PC-3 (cell line): ENCODE measurements around the gene TAF11. TPM values are rescaled to one million over a fixed set of nuclear protein-coding genes. Genes with fewer than 3 reads are reported as not detected.

Experiments used
- ATAC-seq: fragments of 200-7000 bp; cut with Tn5 transposase; 2 replicates; pipeline ENCODE4 v1.9.1; 2020; ENCODE audit warnings: mild to moderate bottlenecking, moderate library complexity
- BruUV-seq: library from RNA; stranded (reverse); fragments of 400-500 nt; replicated peaks from 2 replicates; lab custom pipeline; 2021; lab: Mats Ljungman, UMichigan
- CTCF ChIA-PET: fragments of 300-600 bp; sonication (Branson Sonifier 250); formaldehyde crosslinking; loops from one replicate; lab custom pipeline; 2022; ENCODE audit warnings: antibody characterized with exemption; lab: Charles Lee
- POLR2A ChIA-PET: fragments of 300-600 bp; sonication (Branson Sonifier 250); formaldehyde crosslinking; loops from one replicate; lab custom pipeline; 2022; ENCODE audit warnings: antibody characterized with exemption; ENCODE audit not compliant: unreplicated experiment; lab: Charles Lee
- DNase-seq: peaks from one replicate; pipeline ENCODE4 v3.0.0-alpha.2; 2015
- H2AFZ ChIP-seq: fragments of 300-600 bp; sonication (generic); 2 replicates; pipeline ENCODE4 v1.6.0; 2016; ENCODE audit warnings: antibody characterized with exemption, low read length
- H3F3A ChIP-seq: fragments of 300-600 bp; sonication (generic); one replicate; pipeline ENCODE4 v1.6.0; 2017; ENCODE audit warnings: antibody characterized with exemption, low read length, control low read depth, mild to moderate bottlenecking; ENCODE audit not compliant: unreplicated experiment
- H3K27ac ChIP-seq: fragments of 300-600 bp; sonication (generic); 2 replicates; pipeline ENCODE4 v1.5.1; 2016; ENCODE audit warnings: mild to moderate bottlenecking, low read length
- H3K27me3 ChIP-seq: fragments of 300-600 bp; sonication (generic); 2 replicates; pipeline ENCODE4 v1.6.1; 2016; ENCODE audit warnings: low read length, mixed read lengths
- H3K36me3 ChIP-seq: fragments of 300-600 bp; sonication (generic); 2 replicates; pipeline ENCODE4 v1.6.1; 2016; ENCODE audit warnings: low read depth, mixed run types, low read length, mixed read lengths
- H3K4me1 ChIP-seq: fragments of 300-600 bp; sonication (generic); 2 replicates; pipeline ENCODE4 v1.5.1; 2016; ENCODE audit warnings: low read length; ENCODE audit not compliant: insufficient read depth
- H3K4me2 ChIP-seq: fragments of 300-600 bp; sonication (generic); 2 replicates; pipeline ENCODE4 v1.6.0; 2016; ENCODE audit warnings: low read length
- H3K4me3 ChIP-seq: fragments of 300-600 bp; sonication (generic); 2 replicates; pipeline ENCODE4 v1.5.1; 2016; ENCODE audit warnings: mild to moderate bottlenecking, low read length, mixed read lengths
- H3K79me2 ChIP-seq: fragments of 300-600 bp; sonication (generic); 2 replicates; pipeline ENCODE4 v1.6.1; 2017; ENCODE audit warnings: low read length, mixed read lengths
- H3K9ac ChIP-seq: fragments of 300-600 bp; sonication (generic); 2 replicates; pipeline ENCODE4 v1.6.0; 2016; ENCODE audit warnings: mild to moderate bottlenecking, low read length
- H3K9me2 ChIP-seq: fragments of 300-600 bp; sonication (generic); replicated peaks from 2 replicates; pipeline ENCODE4 v1.6.1; 2016; ENCODE audit warnings: mixed run types, low read length, mixed read lengths
- H3K9me3 ChIP-seq: fragments of 300-600 bp; sonication (generic); 2 replicates; pipeline ENCODE4 v1.6.1; 2016; ENCODE audit warnings: low read length, mixed read lengths
- H4K20me1 ChIP-seq: fragments of 300-600 bp; sonication (generic); 2 replicates; pipeline ENCODE4 v1.6.1; 2016; ENCODE audit warnings: low read length, mixed read lengths
- CTCF ChIP-seq: fragments of 300-600 bp; sonication (generic); conservative IDR thresholded peaks from 2 replicates; pipeline ENCODE4 v1.5.1; 2017; ENCODE audit warnings: antibody characterized with exemption, low read depth, mild to moderate bottlenecking, low read length
- EZH2 ChIP-seq: fragments of 300-600 bp; sonication (generic); IDR thresholded peaks from one replicate; pipeline ENCODE4 v1.6.1; 2017; ENCODE audit warnings: antibody characterized with exemption, mild to moderate bottlenecking, low read length; ENCODE audit not compliant: unreplicated experiment
- EZH2phosphoT487 ChIP-seq: fragments of 300-600 bp; sonication (generic); IDR thresholded peaks from 2 replicates; pipeline ENCODE4 v1.6.1; 2018; ENCODE audit warnings: mild to moderate bottlenecking, antibody characterized with exemption, low read length, borderline replicate concordance
- intact Hi-C: fragments of 100-400 bp; cut with micrococcal nuclease; formaldehyde crosslinking; loops from 2 replicates; pipeline ENCODE4 v1.9.0; 2023
- total RNA-seq: library from RNA; depleted of rRNA; stranded (reverse); fragments of >200 nt; gene quantifications from 2 replicates; pipeline ENCODE4 v1.2.3, GENCODE V29; 2014

Gene TAF11
- total RNA-seq, 1 experiment from 2014 or later: 24.1 TPM

GRCh38 chr6:34908194-34908593, 20.4 kb upstream of the TAF11 start:
- Histone ChIP-seq H3K4me2 (no peak overlapping the region), H3K4me1 (peaks cover 26% of the 10 kb centered on the region), H3K36me3 (no peaks in the 10 kb centered on the region), H3K27me3 (no peaks in the 10 kb centered on the region), H3K4me3 (no peak overlapping the region), H4K20me1 (peaks cover 16% of the 10 kb centered on the region), H3K9ac (no peak overlapping the region), H3F3A (peaks cover 3% of the 10 kb centered on the region), H3K9me2 (no peaks in the 10 kb centered on the region), H2AFZ (no peak overlapping the region), H3K9me3 (no peaks in the 10 kb centered on the region), H3K79me2 (peaks cover 88% of the 10 kb centered on the region), H3K27ac (no peak overlapping the region)
- no TSS peak for BruUV-seq
- TF ChIP-seq CTCF: no peak; the same call in 1 of the 2 replicates
- TF ChIP-seq EZH2: no peak
- TF ChIP-seq EZH2phosphoT487: no peak
- intact Hi-C loops: no loop called here
- ChIA-PET CTCF (no interaction called here), POLR2A (interaction anchor here (0.6 kb wide), 1 partner anchor 19 kb away, joined by 3 read pairs; the partner anchor contains the start of gene ANKS1A)
- DNase-seq (peak; percentile 60), ATAC-seq (peak; percentile 7; the same call in 1 of the 2 replicates)

GRCh38 chr6:34906826-34907225, 19.0 kb upstream of the TAF11 start:
- Histone ChIP-seq H3K9me2 (no peaks in the 10 kb centered on the region), H3K4me2 (no peak overlapping the region), H3K79me2 (peaks cover 91% of the 10 kb centered on the region), H3K27ac (no peak overlapping the region), H3K4me3 (no peak overlapping the region), H3K27me3 (no peaks in the 10 kb centered on the region), H3K9me3 (no peaks in the 10 kb centered on the region), H3F3A (no peaks in the 10 kb centered on the region), H3K9ac (no peak overlapping the region), H3K4me1 (peaks cover 15% of the 10 kb centered on the region; the same call in 1 of the 2 replicates), H2AFZ (no peak overlapping the region), H3K36me3 (no peaks in the 10 kb centered on the region), H4K20me1 (0 out of 2 replicates have a peak, but pooled peaks cover 9% of the 10 kb centered on the region)
- ChIA-PET CTCF (no interaction called here), POLR2A (no interaction called here)
- BruUV-seq: no TSS peak
- TF ChIP-seq EZH2phosphoT487: no peak
- TF ChIP-seq CTCF: no peak
- no peak for TF ChIP-seq EZH2
- intact Hi-C loops: no loop called here
- no peak for ATAC-seq
- DNase-seq: no peak

- no peak overlapping the region for H3K9ac ChIP-seq
- no peak for DNase-seq
- no peak overlapping the region for H2AFZ ChIP-seq
- no peaks in the 10 kb centered on the region for H3K9me3 ChIP-seq
- TF ChIP-seq EZH2 (no peak), CTCF (no peak), EZH2phosphoT487 (no peak)
- intact Hi-C loops: no loop called here
- BruUV-seq: no TSS peak
- peaks cover 94% of the 10 kb centered on the region for H3K79me2 ChIP-seq
- no peak overlapping the region for H3K4me3 ChIP-seq
- no peaks in the 10 kb centered on the region for H3K36me3 ChIP-seq
- no peak for ATAC-seq
- no peak overlapping the region for H3K4me2 ChIP-seq
- H3K9me2 ChIP-seq: no peaks in the 10 kb centered on the region
- no peaks in the 10 kb centered on the region for H3K27me3 ChIP-seq
- ChIA-PET CTCF (no interaction called here), POLR2A (no interaction called here)
- no peaks in the 10 kb centered on the region for H4K20me1 ChIP-seq
- no peaks in the 10 kb centered on the region for H3F3A ChIP-seq
- peaks cover 16% of the 10 kb centered on the region; the same call in 1 of the 2 replicates for H3K4me1 ChIP-seq
- no peak overlapping the region for H3K27ac ChIP-seq
Measured at GRCh38 chr6:34904990-34905613, 17.3 kb upstream of the TAF11 start.
